NCI-H1694 treated with DMSO at 0.1 percent for 48 hours (cell line): ENCODE results near the gene CCIN.
"Not testable (repeated sequence)": the region's sequence is repeated elsewhere in the genome, so short reads cannot be mapped to it uniquely, and the experiment has no call there.

Experiments used
- DNase-seq: peaks from one replicate; lab custom pipeline; 2025; lab: John Stamatoyannopoulos, UW

CCIN gene

GRCh38 chr9:36141288-36141687, 27.9 kb upstream of the CCIN start:
- no peak for DNase-seq

- no peak for DNase-seq
These were observed 27.4 kb upstream of the CCIN start for GRCh38 chr9:36141761-36142160.

DNA sequence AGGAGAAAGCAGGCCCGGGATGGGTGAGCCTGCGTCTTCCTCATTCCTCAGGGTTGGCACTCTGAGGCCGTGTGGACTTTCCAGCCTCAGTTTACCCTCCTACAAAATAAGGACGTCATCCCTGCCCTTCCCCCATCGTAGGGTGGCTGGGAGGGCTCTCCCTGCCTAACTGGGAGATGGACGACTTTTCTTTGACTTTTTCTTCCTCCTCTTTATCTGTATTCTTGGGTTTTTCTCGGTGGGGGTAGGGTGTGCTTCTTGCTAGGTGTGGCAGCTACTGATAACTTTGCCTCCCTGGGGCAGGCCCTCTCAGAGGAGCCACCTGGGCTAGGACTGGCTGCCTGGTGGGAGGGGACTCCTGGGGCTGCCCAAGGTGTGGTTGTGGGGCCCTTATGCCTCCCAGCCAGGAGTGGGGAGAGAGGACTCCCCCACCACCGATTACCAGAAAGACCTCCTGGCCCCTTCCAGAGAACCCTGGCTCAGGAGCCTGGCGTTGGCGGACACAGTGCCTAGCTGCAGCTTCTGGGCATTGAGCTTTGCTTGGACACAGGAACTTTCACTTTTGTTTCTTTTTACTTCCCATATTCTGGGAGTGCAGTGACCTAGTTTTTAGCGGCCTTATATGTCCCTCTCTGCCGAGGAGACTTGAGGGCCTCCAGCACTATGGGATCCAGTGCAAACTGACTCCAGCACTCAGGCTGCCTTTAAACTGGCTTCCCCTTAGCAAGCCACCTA, 26.5 kb upstream of the CCIN start:
- no peak for DNase-seq

- no peak for DNase-seq
These were observed 25.9 kb upstream of the CCIN start for GRCh38 chr9:36143245-36143641.

- DNase-seq: no peak
These were observed 24.6 kb upstream of the CCIN start for GRCh38 chr9:36144309-36145232.

DNA sequence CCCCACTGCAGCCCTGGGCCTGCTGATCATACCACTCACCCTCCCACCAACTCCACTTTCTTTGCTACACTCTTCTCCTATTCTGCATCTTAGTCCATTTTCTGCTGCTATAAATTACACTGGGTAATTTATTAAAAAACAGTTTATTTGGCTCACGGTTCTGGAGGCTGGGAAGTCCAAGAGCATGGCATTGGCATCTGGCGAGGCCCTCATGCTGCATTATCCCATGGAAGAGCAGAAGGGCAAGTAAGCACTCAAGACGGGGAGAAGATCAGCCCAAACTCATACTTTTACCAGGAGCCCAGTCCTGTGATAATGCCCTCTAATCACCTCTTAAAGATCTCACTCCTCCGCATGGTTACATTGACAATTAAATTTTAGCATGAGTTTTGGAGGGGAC, 23.2 kb upstream of the CCIN start:
- DNase-seq: no peak

DNA sequence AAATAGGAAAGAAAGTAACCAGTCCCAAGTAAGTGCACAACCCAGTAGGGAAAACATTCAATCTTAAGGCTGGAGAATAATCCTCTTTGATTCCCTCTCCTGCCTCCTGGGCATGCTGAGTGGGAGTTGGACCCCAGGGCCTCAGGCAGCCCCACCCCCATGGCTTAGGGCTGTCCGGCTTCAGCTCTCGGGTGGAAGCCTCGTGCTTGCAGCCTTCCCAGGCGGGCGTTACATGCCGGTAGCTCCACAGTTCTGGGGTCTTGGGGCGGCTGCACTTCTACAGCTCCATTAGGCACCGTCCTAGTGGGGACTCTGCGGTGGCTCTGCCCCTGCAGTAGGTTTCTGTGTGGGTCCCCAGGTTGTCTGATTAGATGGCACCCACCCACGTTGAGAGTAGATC, 22.5 kb upstream of the CCIN start:
- no peak for DNase-seq

GRCh38 chr9:36147441-36148175, 21.6 kb upstream of the CCIN start:
- DNase-seq: no peak

- no peak for DNase-seq
These were observed 20.7 kb upstream of the CCIN start for GRCh38 chr9:36148311-36149051.

GRCh38 chr9:36149197-36149596, 20.0 kb upstream of the CCIN start:
- DNase-seq: no peak

DNA sequence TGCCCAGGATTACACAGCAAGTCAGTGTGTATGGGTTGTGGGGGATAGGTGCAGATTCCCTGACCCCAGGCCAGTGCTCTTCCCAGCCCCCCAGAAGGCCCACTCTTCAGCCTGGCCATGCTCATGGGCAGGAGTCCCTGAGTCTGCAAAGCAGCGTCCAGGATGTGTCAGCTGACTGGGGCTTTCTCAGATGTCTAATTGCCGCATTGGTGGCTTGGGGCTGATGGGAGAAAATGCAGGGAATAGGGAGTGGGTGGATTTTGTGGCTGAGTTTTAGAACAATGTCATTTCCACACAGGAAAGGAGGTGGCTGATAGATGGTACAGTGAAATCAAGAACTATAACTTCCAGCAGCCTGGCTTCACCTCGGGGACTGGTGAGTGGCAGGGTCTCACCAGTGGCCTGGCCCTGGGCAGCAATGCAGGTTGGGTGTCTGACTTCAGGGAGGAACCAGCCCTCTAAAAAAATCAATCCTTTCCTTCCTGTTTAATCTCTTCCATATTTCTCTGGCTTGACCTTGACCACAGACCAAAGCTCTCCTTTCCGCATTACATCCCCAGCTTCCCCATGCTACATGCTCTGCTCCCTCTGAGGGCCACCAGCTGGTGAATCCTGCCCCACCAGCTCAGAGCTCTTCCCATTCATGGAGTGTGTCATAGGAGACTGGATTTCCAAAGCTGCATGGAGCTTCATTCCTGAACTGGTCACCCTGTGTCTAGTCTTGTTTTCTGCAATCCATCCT, 18.4 kb upstream of the CCIN start:
- DNase-seq: no peak

GRCh38 chr9:36151316-36152210, 17.6 kb upstream of the CCIN start:
- DNase-seq: no peak

DNA sequence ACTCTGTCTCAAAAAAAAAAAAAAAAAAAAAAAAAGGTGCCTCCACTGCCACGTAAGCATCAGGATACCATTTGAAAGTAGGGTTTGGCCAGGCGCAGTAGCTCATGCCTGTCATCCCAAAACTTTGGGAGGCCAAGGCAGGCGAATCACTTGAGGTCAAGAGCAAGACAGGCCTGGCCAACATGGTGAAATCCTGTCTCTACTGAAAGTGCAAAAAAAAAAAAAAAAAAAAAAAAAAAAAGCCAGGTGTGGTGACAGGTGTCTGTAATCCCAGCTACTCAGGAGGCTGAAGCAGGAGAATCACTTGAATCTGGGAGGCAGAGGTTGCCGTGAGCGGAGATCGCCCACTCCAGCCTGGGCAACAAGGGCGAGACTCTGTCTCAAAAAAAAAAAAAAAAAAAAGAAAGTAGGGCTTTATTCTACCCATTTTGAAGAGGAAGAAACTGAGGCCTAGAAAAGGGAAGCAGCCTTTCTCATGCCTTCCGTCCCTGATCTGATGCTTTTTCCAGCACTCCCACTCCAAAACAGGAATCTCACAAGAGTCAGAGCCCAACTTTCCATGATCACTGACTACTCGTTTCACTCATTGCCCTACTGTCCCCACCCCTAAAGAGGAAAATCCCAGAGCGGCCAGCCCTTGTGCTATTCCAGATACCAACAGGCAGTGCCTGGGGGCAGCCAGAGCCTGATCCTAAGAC, 16.3 kb upstream of the CCIN start:
- no peak for DNase-seq

DNA sequence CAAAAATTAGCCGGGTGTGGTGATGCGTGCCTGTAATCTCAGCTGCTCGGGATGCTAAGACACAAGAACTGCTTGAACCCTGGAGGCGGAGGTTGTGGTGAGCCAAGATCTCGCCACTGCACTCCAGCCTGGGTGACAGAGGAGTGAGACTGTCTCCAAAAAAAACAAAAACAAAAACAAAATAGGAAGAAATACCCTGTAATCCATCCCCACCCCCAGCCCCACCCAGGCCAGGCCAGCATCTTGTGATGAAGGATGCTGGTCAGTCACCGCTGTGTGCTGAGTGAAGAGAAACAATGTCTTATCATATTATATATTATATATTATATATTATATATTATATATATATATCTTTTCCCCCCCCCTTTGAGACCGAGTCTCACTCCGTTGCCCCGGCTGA, 15.4 kb upstream of the CCIN start:
- DNase-seq: no peak

GRCh38 chr9:36154331-36154952, 14.7 kb upstream of the CCIN start:
- no peak for DNase-seq

DNA sequence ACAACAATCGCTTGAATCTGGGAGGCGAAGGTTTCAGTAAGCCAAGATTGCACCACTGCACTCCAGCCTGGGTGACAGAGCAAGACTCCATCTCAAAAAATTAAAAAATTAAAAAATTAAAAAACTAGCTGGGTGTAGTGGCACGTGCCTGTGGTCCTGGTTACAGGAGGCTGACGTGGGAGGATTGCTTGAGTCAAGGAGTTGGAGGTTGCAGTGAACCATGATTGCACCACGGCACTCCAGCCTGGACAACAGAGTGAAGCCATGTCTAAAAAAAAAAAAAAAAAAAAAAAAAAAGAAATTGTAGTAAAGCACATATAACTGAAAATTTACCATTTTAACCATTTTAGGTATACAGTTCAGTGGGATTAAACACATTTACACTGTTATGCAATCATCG, 13.1 kb upstream of the CCIN start:
- DNase-seq: no peak

GRCh38 chr9:36158122-36158521, 11.1 kb upstream of the CCIN start:
- no peak for DNase-seq

DNA sequence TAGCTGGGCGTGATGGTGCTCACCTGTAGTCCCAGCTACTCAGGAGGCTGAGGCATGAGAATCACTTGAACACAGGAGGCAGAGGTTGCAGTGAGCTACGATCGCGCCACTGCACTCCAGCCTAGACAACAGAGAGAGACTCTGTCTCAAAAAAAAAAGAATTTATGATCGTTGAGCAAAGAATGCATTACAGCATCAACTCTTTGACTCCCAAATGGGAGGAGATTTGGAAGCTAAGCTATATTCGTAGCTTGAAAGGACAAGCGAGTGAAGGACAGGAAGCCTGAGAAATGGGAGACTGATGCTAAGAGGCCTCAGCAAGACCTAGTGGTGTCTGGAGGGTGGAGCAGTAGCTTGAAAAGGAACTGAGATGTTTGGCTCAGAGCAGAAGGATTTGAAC, 10.3 kb upstream of the CCIN start:
- DNase-seq: no peak

GRCh38 chr9:36159509-36159908, 9.7 kb upstream of the CCIN start:
- not testable (repeated sequence) for DNase-seq
